K562 (cell line): ENCODE measurements around the gene UCHL5. TPM values are rescaled to one million over a fixed set of nuclear protein-coding genes. Genes with fewer than 3 reads are reported as not detected.
A peak's percentile ranks its signal among the peaks of the same experiment; 100 is the strongest.

ENCODE experiments used
- ATF1 ChIP-seq, 2 experiments: fragments of 450-650 bp in 1 of 2; IDR thresholded peaks; 2 replicates each; pipeline ENCODE4 v1.6.1; 2016; ENCODE audit warnings: missing compliant biosample characterization in 1 of 2, missing genetic modification characterization in 1 of 2
- BCL6 ChIP-seq: fragments of 250-450 bp; sonication (Bioruptor Pico); IDR thresholded peaks from 2 replicates; pipeline ENCODE4 v1.4.0; 2020
- BHLHE40 ChIP-seq: IDR thresholded peaks from 2 replicates; pipeline ENCODE4 v1.6.1; 2011; ENCODE audit warnings: low read length, improper control_type of control experiment
- BRD9 ChIP-seq: fragments of 450-650 bp; IDR thresholded peaks from 2 replicates; pipeline ENCODE4 v1.6.1; 2018; ENCODE audit warnings: low read depth; ENCODE audit not compliant: partially characterized antibody
- CREB5 ChIP-seq: fragments of 250-450 bp; sonication (Bioruptor Pico); IDR thresholded peaks from 2 replicates; pipeline ENCODE4 v1.5.0; 2020; ENCODE audit warnings: mild to moderate bottlenecking
- CREM ChIP-seq: IDR thresholded peaks from 2 replicates; pipeline ENCODE4 v1.6.1; 2014; ENCODE audit warnings: antibody characterized with exemption, low read depth
- DDX20 ChIP-seq: fragments of 450-650 bp; IDR thresholded peaks from 2 replicates; pipeline ENCODE4 v1.6.1; 2016; ENCODE audit warnings: missing genetic modification characterization, low read depth, mild to moderate bottlenecking, missing compliant biosample characterization, moderate library complexity
- ELF4 ChIP-seq: fragments of 450-650 bp; formaldehyde crosslinking; IDR thresholded peaks from 2 replicates; pipeline ENCODE4 v1.4.0; 2022; ENCODE audit warnings: missing genetic modification characterization
- ELK1 ChIP-seq: sonication (generic); formaldehyde crosslinking; IDR thresholded peaks from 2 replicates; pipeline ENCODE4 v1.8.1; 2022; ENCODE audit warnings: missing genetic modification reagents
- FOXP4 ChIP-seq: sonication (generic); formaldehyde crosslinking; IDR thresholded peaks from 2 replicates; pipeline ENCODE4 v1.8.0; 2022; ENCODE audit warnings: mild to moderate bottlenecking, missing genetic modification reagents, borderline replicate concordance
- HIVEP1 ChIP-seq: fragments of 250-450 bp; sonication (Bioruptor Pico); IDR thresholded peaks from 2 replicates; pipeline ENCODE4 v1.4.0; 2020; ENCODE audit warnings: mild to moderate bottlenecking
- KDM1A ChIP-seq, 2 experiments: fragments of 450-650 bp; IDR thresholded peaks; 2 replicates each; pipeline ENCODE4 v1.6.1; 2016; ENCODE audit warnings: mild to moderate bottlenecking in 2 of 2
- MCM3 ChIP-seq: fragments of 450-650 bp; IDR thresholded peaks from 2 replicates; pipeline ENCODE4 v1.6.1; 2016
- PRMT5 ChIP-seq: sonication (generic); formaldehyde crosslinking; IDR thresholded peaks from 2 replicates; pipeline ENCODE4 v1.5.0; 2020; ENCODE audit warnings: missing genetic modification reagents
- SMAD1 ChIP-seq: fragments of 150-350 bp; IDR thresholded peaks from 2 replicates; pipeline ENCODE4 v1.6.1; 2014; ENCODE audit warnings: low read length, low read depth; ENCODE audit not compliant: partially characterized antibody
- SMC3 ChIP-seq: conservative IDR thresholded peaks from 2 replicates; pipeline ENCODE4 v1.6.1; 2011; ENCODE audit warnings: low read depth, low read length, improper control_type of control experiment; ENCODE audit not compliant: insufficient read depth
- YBX1 ChIP-seq: fragments of 450-650 bp; IDR thresholded peaks from 2 replicates; pipeline ENCODE4 v1.7.1; 2016; ENCODE audit warnings: mild to moderate bottlenecking
- ZBTB8A ChIP-seq: fragments of 450-650 bp; IDR thresholded peaks from 2 replicates; pipeline ENCODE4 v1.6.1; 2018; ENCODE audit warnings: mild to moderate bottlenecking, moderate library complexity; ENCODE audit not compliant: partially characterized antibody
- ZKSCAN3 ChIP-seq: fragments of 250-450 bp; sonication (Bioruptor Pico); IDR thresholded peaks from 2 replicates; pipeline ENCODE4 v1.4.0; 2020
- ZNF395 ChIP-seq: fragments of 200-800 bp; sonication (Bioruptor generic); IDR thresholded peaks from 2 replicates; pipeline ENCODE4 v1.6.1; 2017; ENCODE audit warnings: missing genetic modification characterization, missing compliant biosample characterization
- ZNF518B ChIP-seq: fragments of 250-450 bp; sonication (Bioruptor Pico); IDR thresholded peaks from 2 replicates; pipeline ENCODE4 v1.5.0; 2021; ENCODE audit warnings: mild to moderate bottlenecking, moderate library complexity
- ZNF717 ChIP-seq: fragments of 250-450 bp; sonication (Bioruptor Pico); IDR thresholded peaks from 2 replicates; pipeline ENCODE4 v1.5.0; 2021
- polyA plus RNA-seq, 8 experiments: library from polyadenylated mRNA; depleted of rRNA in 4 of 8; stranded (reverse) in 5 of 8; unstranded in 3 of 8; fragments of >200 nt; fragmentation: Nextera tagmentation in 2 of 8; fragmentation: Illumina TruSeq in 1 of 8; extraction: Ambion mirVana in 2 of 8; extraction: Trizol in 1 of 8; gene quantifications; 2 replicates each; pipeline versions ENCODE4 v1.2.1 to v1.2.3, GENCODE V29; 2011 to 2014; ENCODE audit warnings: inconsistent platforms in 1 of 8, missing spikeins in 1 of 8
- total RNA-seq, 7 experiments: library from RNA; depleted of rRNA in 6 of 7; stranded (reverse); fragments of >200 nt in 6 of 7; fragmentation: Illumina TruSeq in 2 of 7; extraction: Trizol in 2 of 7; gene quantifications; 2 replicates each; pipeline versions ENCODE4 v1.2.1 to v1.2.3, GENCODE V29; 2011 to 2021; ENCODE audit warnings: low replicate concordance in 1 of 7

UCHL5 gene
- total and polyA plus RNA-seq, 9 of the 15 experiments (the other 6 are each of a cell fraction or from before 2014, with no cell fraction given): 61.0 to 206 (median 122) TPM

- TF ChIP-seq BCL6: no peak
- no peak for TF ChIP-seq HIVEP1 (CRISPR knock-in tag)
- TF ChIP-seq BHLHE40: peak; percentile 58; the same call in 1 of the 2 replicates
- TF ChIP-seq CREM: no peak
- no peak for TF ChIP-seq ELF4 (CRISPR knock-in tag)
- TF ChIP-seq ELK1: no peak
- TF ChIP-seq ZNF395 (CRISPR knock-in tag): 0 out of 2 replicates have a peak, but pooled peaks have one; percentile 47
- TF ChIP-seq ZKSCAN3 (CRISPR knock-in tag): no peak
- no peak for TF ChIP-seq MCM3
- no peak for TF ChIP-seq FOXP4 (CRISPR knock-in tag)
- TF ChIP-seq KDM1A (IDR thresholded peaks at IDR 0.05): no peak
- TF ChIP-seq ZNF518B (CRISPR knock-in tag): no peak
- no peak for TF ChIP-seq ZNF717 (CRISPR knock-in tag)
- no peak for TF ChIP-seq PRMT5 (CRISPR knock-in tag)
- TF ChIP-seq BRD9: no peak
- no peak for TF ChIP-seq YBX1
- no peak for TF ChIP-seq ZBTB8A
- TF ChIP-seq DDX20 (tag): no peak
- TF ChIP-seq SMC3: no peak
- no peak for TF ChIP-seq SMAD1
- no peak for TF ChIP-seq CREB5 (CRISPR knock-in tag)
- no peak for TF ChIP-seq ATF1 (CRISPR knock-in tag; IDR thresholded peaks at IDR 0.05)
- peak; percentile 52; the same call in 1 of the 2 replicates for TF ChIP-seq ATF1 (tag; IDR thresholded peaks at IDR 0.05)
Observed at GRCh38 chr1:193068013-193068412, 8.9 kb upstream of the UCHL5 start (continued).
